CD4-positive, alpha-beta T cell (primary cell): ENCODE measurements around the gene DCUN1D2. TPM values are rescaled to one million over a fixed set of nuclear protein-coding genes. Genes with fewer than 3 reads are reported as not detected.

Source experiments
- ATAC-seq: fragments of 200-7000 bp; cut with Tn5 transposase; one replicate; pipeline ENCODE4 v1.10.0; 2022; ENCODE audit warnings: mild to moderate bottlenecking; ENCODE audit not compliant: poor library complexity
- CTCF ChIA-PET: fragments of 350-600 bp; sonication (Branson Sonifier 250); formaldehyde crosslinking; loops from one replicate; lab custom pipeline; 2021; ENCODE audit warnings: antibody characterized with exemption, inconsistent platforms; lab: Charles Lee
- POLR2A ChIA-PET: fragments of 350-600 bp; sonication (Branson Sonifier 250); formaldehyde crosslinking; loops from one replicate; lab custom pipeline; 2021; ENCODE audit warnings: antibody characterized with exemption, inconsistent platforms; lab: Charles Lee
- DNase-seq, 14 experiments: peaks; one replicate each; pipeline ENCODE4 v3.0.0-alpha.2; 2013 to 2020; ENCODE audit warnings: mixed read lengths in 2 of 14
- H3K27ac ChIP-seq, 2 donors: one replicate each; pipeline versions ENCODE4 v1.5.1 to v1.7.0; 2013; ENCODE audit warnings: low read length in 2 of 2, low read depth in 1 of 2, mild to moderate bottlenecking in 1 of 2
- H3K27me3 ChIP-seq, 2 experiments: 1 replicate in 1 of 2; 2 replicates in 1 of 2; pipeline versions ENCODE4 v1.6.1 to v1.7.0; 2013; ENCODE audit warnings: low read length in 2 of 2, control low read depth in 1 of 2, mild to moderate bottlenecking in 1 of 2, moderate library complexity in 1 of 2; ENCODE audit not compliant: insufficient read depth in 2 of 2, control insufficient read depth in 1 of 2
- H3K36me3 ChIP-seq: one replicate; pipeline ENCODE4 v1.6.1; 2013; ENCODE audit warnings: low read length, control low read depth; ENCODE audit not compliant: insufficient read depth
- H3K4me1 ChIP-seq: one replicate; pipeline ENCODE4 v1.6.1; 2013; ENCODE audit warnings: low read length, control low read depth; ENCODE audit not compliant: insufficient read depth
- H3K4me3 ChIP-seq: one replicate; pipeline ENCODE4 v1.5.1; 2013; ENCODE audit warnings: mild to moderate bottlenecking, low read length, moderate library complexity
- H3K9me3 ChIP-seq, 2 experiments: 1 replicate in 1 of 2; 2 replicates in 1 of 2; pipeline versions ENCODE4 v1.6.1 to v1.7.0; 2013; ENCODE audit warnings: low read length in 2 of 2, mild to moderate bottlenecking in 2 of 2, control low read depth in 1 of 2, moderate library complexity in 1 of 2; ENCODE audit not compliant: control insufficient read depth in 1 of 2, insufficient read depth in 1 of 2
- H3K27ac Mint-ChIP-seq: one replicate; pipeline ENCODE4 v1.8.0; 2020; ENCODE audit warnings: mixed read lengths
- H3K27me3 Mint-ChIP-seq: one replicate; pipeline ENCODE4 v1.8.0; 2021; ENCODE audit warnings: mixed read lengths
- H3K36me3 Mint-ChIP-seq: one replicate; pipeline ENCODE4 v1.8.0; 2021; ENCODE audit warnings: low read depth, mixed read lengths
- H3K4me1 Mint-ChIP-seq: one replicate; pipeline ENCODE4 v1.8.0; 2021; ENCODE audit warnings: low read depth, mixed read lengths
- H3K4me3 Mint-ChIP-seq: one replicate; pipeline ENCODE4 v1.8.0; 2020; ENCODE audit warnings: mild to moderate bottlenecking, mixed read lengths
- H3K9me3 Mint-ChIP-seq: one replicate; pipeline ENCODE4 v1.8.0; 2020; ENCODE audit warnings: mixed read lengths
- CTCF ChIP-seq: fragments of 200-600 bp; IDR thresholded peaks from one replicate; pipeline ENCODE4 v1.8.0; 2022; ENCODE audit warnings: antibody characterized with exemption, mild to moderate bottlenecking
- intact Hi-C, 2 experiments: fragments of 100-400 bp; cut with DNase I in 1 of 2; cut with micrococcal nuclease in 1 of 2; formaldehyde crosslinking; loops; one replicate each; pipeline versions ENCODE4 v1.15.1 to v1.9.0; 2023 to 2025; cut with DNase I, micrococcal nuclease
- total RNA-seq, 174 experiments: library from RNA in 2 of 174; stranded (reverse) in 2 of 174; gene quantifications; one replicate each; pipeline ENCODE4 v1.2.3 and lab custom pipeline; 2021 to 2026

The DCUN1D2 gene
- total RNA-seq, 2 experiments from 2014 or later = 16.2 to 18.9 TPM

- no peak overlapping the region for H3K4me3 ChIP-seq
- ATAC-seq = no peak
- no peaks in the 10 kb centered on the region for H3K9me3 ChIP-seq
- no peak for TF ChIP-seq CTCF
- CTCF ChIA-PET = no interaction called here
- Mint-ChIP-seq H3K4me3 (no peak overlapping the region), H3K27me3 (no peaks in the 10 kb centered on the region), H3K4me1 (no peaks in the 10 kb centered on the region), H3K36me3 (peaks cover 64% of the 10 kb centered on the region), H3K9me3 (no peaks in the 10 kb centered on the region), H3K27ac (no peak overlapping the region)
- POLR2A ChIA-PET = no interaction called here
- H3K4me1 ChIP-seq = no peaks in the 10 kb centered on the region
- no peak overlapping the region for H3K27ac ChIP-seq
- intact Hi-C loops = no loop called here
- DNase-seq = no peak
- no peaks in the 10 kb centered on the region for H3K27me3 ChIP-seq
- peaks cover 45% of the 10 kb centered on the region for H3K36me3 ChIP-seq
Observed at GRCh38 chr13:113457510-113457909, 33.0 kb downstream of the DCUN1D2 start.

DNA sequence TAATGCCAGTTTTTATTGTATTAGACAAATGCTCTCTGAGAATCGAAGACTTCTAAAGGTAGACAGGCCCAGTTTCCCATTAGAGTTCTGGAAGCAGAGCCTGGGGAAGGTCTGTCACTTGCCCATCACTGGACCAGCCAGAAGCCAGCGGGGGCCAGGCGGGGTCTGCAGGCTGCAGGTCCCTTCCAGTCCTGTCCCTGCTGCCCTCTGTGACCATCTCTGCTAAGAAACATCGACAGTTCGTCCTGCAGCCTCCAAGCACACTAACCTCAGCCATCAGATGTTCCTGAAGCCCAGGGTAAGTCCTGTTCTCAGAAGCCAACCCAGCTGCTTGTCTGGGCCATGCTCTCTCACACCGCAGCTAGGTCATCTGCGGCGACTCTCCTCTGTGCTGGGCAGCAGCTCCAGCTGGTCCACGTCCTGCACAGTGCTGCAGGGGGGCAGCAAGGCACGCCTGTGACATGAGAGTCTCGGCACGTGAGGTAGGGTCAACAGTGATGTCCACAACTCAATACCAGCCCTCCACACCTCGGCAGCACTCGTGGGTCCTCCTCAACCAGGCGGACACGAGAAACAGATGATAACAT, 34.3 kb downstream of the DCUN1D2 start:
- DNase-seq (no peak), ATAC-seq (no peak)
- intact Hi-C loops = loop anchor here in 1 of 2 experiments (1.0 kb wide), 1 partner anchor 17 kb away; no protein-coding TSS in a partner anchor
- Histone ChIP-seq H3K4me3 (no peak overlapping the region), H3K36me3 (peaks cover 45% of the 10 kb centered on the region), H3K27ac (no peak overlapping the region), H3K9me3 (no peaks in the 10 kb centered on the region), H3K4me1 (no peaks in the 10 kb centered on the region), H3K27me3 (no peaks in the 10 kb centered on the region)
- Mint-ChIP-seq H3K9me3 (no peaks in the 10 kb centered on the region), H3K4me1 (no peaks in the 10 kb centered on the region), H3K27ac (no peak overlapping the region), H3K27me3 (no peaks in the 10 kb centered on the region), H3K4me3 (no peak overlapping the region), H3K36me3 (peaks cover 59% of the 10 kb centered on the region)
- ChIA-PET POLR2A (no interaction called here), CTCF (no interaction called here)
- no peak for TF ChIP-seq CTCF

- H3K27me3 Mint-ChIP-seq = no peaks in the 10 kb centered on the region
- DNase-seq (no peak), ATAC-seq (no peak)
- no peaks in the 10 kb centered on the region for H3K9me3 Mint-ChIP-seq
- intact Hi-C loops = no loop called here
- H3K36me3 ChIP-seq = peaks cover 38% of the 10 kb centered on the region
- no peaks in the 10 kb centered on the region for H3K4me1 Mint-ChIP-seq
- no peak overlapping the region for H3K27ac ChIP-seq
- H3K36me3 Mint-ChIP-seq = peaks cover 51% of the 10 kb centered on the region
- H3K4me3 Mint-ChIP-seq = no peak overlapping the region
- H3K27ac Mint-ChIP-seq = no peak overlapping the region
- POLR2A ChIA-PET = no interaction called here
- H3K9me3 ChIP-seq = no peaks in the 10 kb centered on the region
- no peaks in the 10 kb centered on the region for H3K27me3 ChIP-seq
- CTCF ChIA-PET = no interaction called here
- no peak overlapping the region for H3K4me3 ChIP-seq
- no peaks in the 10 kb centered on the region for H3K4me1 ChIP-seq
- TF ChIP-seq CTCF = no peak
Observed at GRCh38 chr13:113455384-113455783, 35.1 kb downstream of the DCUN1D2 start.
